Chondrocyte (in vitro differentiated cells): ENCODE measurements around the gene AAK1. TPM values are rescaled to one million over a fixed set of nuclear protein-coding genes. Genes with fewer than 3 reads are reported as not detected.

Source experiments
- DNase-seq: peaks from one replicate; pipeline ENCODE4 v3.0.0; 2021; ENCODE audit warnings: mixed read lengths, low spot score
- H3K27ac Mint-ChIP-seq: one replicate; pipeline ENCODE4 v1.8.0; 2021; ENCODE audit warnings: mild to moderate bottlenecking, moderate library complexity, mixed read lengths; ENCODE audit not compliant: unreplicated experiment
- H3K27me3 Mint-ChIP-seq: 2 replicates; pipeline ENCODE4 v1.8.0; 2021; ENCODE audit warnings: low read depth, mixed read lengths
- H3K36me3 Mint-ChIP-seq: 2 replicates; pipeline ENCODE4 v1.8.0; 2021; ENCODE audit warnings: low read depth, mixed read lengths
- H3K4me1 Mint-ChIP-seq: 2 replicates; pipeline ENCODE4 v1.8.0; 2021; ENCODE audit warnings: low read depth, mild to moderate bottlenecking, mixed read lengths
- H3K4me3 Mint-ChIP-seq: one replicate; pipeline ENCODE4 v1.8.0; 2021; ENCODE audit warnings: mild to moderate bottlenecking, moderate library complexity, mixed read lengths; ENCODE audit not compliant: unreplicated experiment
- H3K9me3 Mint-ChIP-seq: 2 replicates; pipeline ENCODE4 v1.8.0; 2021; ENCODE audit warnings: low read depth, mixed read lengths
- total RNA-seq: library from RNA; stranded (reverse); gene quantifications from 3 replicates; pipeline ENCODE4 v1.2.1, GENCODE V29; 2021
- TF ChIP-seq, protein P1 (sequence below): fragments of 200-600 bp; sonication (generic); IDR thresholded peaks from 2 replicates; pipeline ENCODE4 v1.5.0; 2021; ENCODE audit warnings: antibody characterized with exemption, mild to moderate bottlenecking, moderate library complexity

The AAK1 gene
- total RNA-seq, 1 donor from 2014 or later = 97.2 TPM

DNA sequence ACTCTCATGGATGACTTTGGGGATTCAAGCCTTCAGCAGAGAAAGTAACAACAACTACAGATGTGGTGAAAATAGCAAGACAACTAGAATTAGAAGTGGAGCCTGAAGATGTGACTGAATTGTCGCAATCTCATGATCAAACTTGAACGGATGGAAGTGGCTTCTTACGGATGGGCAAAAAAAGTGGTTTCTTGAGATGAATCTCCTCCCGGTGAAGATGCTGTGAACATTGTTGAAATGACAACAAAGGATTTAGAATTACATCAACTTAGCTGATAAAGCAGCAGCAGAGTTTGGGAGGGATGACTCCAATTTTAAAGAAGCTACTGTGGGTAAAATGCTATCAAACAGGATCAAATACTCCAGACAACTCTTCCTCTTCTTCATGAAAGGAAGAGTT lies 43.1 kb downstream of the AAK1 start:
- Mint-ChIP-seq H3K4me1 (peaks cover 39% of the 10 kb centered on the region), H3K9me3 (peaks cover 1% of the 10 kb centered on the region), H3K36me3 (peaks cover 2% of the 10 kb centered on the region), H3K27me3 (no peaks in the 10 kb centered on the region), H3K4me3 (no peak overlapping the region), H3K27ac (peak overlapping the region; percentile 67)
- DNase-seq = no peak
- TF ChIP-seq, protein P1, sequence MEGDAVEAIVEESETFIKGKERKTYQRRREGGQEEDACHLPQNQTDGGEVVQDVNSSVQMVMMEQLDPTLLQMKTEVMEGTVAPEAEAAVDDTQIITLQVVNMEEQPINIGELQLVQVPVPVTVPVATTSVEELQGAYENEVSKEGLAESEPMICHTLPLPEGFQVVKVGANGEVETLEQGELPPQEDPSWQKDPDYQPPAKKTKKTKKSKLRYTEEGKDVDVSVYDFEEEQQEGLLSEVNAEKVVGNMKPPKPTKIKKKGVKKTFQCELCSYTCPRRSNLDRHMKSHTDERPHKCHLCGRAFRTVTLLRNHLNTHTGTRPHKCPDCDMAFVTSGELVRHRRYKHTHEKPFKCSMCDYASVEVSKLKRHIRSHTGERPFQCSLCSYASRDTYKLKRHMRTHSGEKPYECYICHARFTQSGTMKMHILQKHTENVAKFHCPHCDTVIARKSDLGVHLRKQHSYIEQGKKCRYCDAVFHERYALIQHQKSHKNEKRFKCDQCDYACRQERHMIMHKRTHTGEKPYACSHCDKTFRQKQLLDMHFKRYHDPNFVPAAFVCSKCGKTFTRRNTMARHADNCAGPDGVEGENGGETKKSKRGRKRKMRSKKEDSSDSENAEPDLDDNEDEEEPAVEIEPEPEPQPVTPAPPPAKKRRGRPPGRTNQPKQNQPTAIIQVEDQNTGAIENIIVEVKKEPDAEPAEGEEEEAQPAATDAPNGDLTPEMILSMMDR = no peak

- no peaks in the 10 kb centered on the region for H3K9me3 Mint-ChIP-seq
- no peak overlapping the region for H3K27ac Mint-ChIP-seq
- peaks cover 2% of the 10 kb centered on the region for H3K36me3 Mint-ChIP-seq
- H3K4me1 Mint-ChIP-seq = peaks cover 19% of the 10 kb centered on the region
- no peak for DNase-seq
- H3K4me3 Mint-ChIP-seq = no peak overlapping the region
- no peaks in the 10 kb centered on the region for H3K27me3 Mint-ChIP-seq
- TF ChIP-seq, protein P1 = no peak
Observed at GRCh38 chr2:69597843-69598610, 45.5 kb downstream of the AAK1 start.

DNA sequence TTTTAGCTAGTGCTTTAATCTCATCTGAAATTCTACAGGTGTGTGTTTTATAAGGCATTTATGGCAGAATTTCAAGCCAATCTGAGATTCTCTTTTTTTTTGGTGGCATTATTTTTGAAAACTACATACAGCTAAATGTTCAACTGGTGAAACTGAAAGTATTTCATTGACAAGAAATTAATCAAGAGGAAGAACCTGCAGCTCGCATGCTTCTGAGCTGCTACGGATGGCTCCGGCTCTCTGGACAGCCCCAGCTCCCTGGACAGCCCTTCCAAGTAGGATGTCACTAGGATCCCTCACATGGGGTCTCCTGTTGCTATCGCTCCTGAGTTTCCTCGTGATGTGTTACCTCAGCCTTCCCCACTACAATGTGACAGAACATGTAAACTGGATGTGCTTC lies 46.4 kb downstream of the AAK1 start:
- no peak for DNase-seq
- Mint-ChIP-seq H3K9me3 (no peaks in the 10 kb centered on the region), H3K27ac (no peak overlapping the region), H3K4me1 (peaks cover 18% of the 10 kb centered on the region), H3K36me3 (peaks cover 2% of the 10 kb centered on the region), H3K27me3 (no peaks in the 10 kb centered on the region), H3K4me3 (no peak overlapping the region)
- TF ChIP-seq, protein P1 = no peak

- H3K36me3 Mint-ChIP-seq = no peaks in the 10 kb centered on the region
- no peak overlapping the region for H3K27ac Mint-ChIP-seq
- TF ChIP-seq, protein P1 = no peak
- no peaks in the 10 kb centered on the region for H3K27me3 Mint-ChIP-seq
- no peak for DNase-seq
- no peak overlapping the region for H3K4me3 Mint-ChIP-seq
- H3K9me3 Mint-ChIP-seq = no peaks in the 10 kb centered on the region
- H3K4me1 Mint-ChIP-seq = peaks cover 18% of the 10 kb centered on the region
Observed at GRCh38 chr2:69594341-69594740, 49.2 kb downstream of the AAK1 start.

DNA sequence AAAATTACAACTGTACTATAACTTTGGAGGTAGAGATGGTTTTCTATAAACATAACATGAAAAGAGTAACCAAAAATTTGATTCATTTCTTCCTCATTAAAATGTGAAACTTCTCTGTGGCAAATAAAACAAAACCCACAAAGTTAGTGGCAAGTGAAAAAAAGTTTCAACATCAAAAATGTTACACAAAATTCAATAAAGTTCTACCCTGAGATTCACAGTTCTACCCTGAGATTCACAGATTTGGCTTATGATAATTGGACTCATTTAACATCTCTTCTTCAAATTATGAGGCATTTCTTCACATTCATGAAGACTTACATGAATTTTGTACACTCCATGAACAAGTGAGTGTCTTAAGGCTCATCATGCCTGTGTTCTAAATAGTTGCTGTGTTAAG lies 51.0 kb downstream of the AAK1 start:
- Mint-ChIP-seq H3K9me3 (no peaks in the 10 kb centered on the region), H3K36me3 (no peaks in the 10 kb centered on the region), H3K27ac (no peak overlapping the region), H3K27me3 (no peaks in the 10 kb centered on the region), H3K4me1 (peaks cover 23% of the 10 kb centered on the region), H3K4me3 (no peak overlapping the region)
- DNase-seq = no peak
- TF ChIP-seq, protein P1 = no peak
